ENCODE data around the gene OSBPL6. TPM values are rescaled to one million over a fixed set of nuclear protein-coding genes. Genes with fewer than 3 reads are reported as not detected.

The OSBPL6 gene
- total RNA-seq, 6 donors from 2014 or later, result 2.0 to 35.4 (median 5.1) TPM

- no peak overlapping the region for H3K27ac ChIP-seq
- peaks cover 0 to 6% (median 0%) of the 10 kb centered on the region in 4 donors for H3K9me3 ChIP-seq
- TF ChIP-seq, protein P1, sequence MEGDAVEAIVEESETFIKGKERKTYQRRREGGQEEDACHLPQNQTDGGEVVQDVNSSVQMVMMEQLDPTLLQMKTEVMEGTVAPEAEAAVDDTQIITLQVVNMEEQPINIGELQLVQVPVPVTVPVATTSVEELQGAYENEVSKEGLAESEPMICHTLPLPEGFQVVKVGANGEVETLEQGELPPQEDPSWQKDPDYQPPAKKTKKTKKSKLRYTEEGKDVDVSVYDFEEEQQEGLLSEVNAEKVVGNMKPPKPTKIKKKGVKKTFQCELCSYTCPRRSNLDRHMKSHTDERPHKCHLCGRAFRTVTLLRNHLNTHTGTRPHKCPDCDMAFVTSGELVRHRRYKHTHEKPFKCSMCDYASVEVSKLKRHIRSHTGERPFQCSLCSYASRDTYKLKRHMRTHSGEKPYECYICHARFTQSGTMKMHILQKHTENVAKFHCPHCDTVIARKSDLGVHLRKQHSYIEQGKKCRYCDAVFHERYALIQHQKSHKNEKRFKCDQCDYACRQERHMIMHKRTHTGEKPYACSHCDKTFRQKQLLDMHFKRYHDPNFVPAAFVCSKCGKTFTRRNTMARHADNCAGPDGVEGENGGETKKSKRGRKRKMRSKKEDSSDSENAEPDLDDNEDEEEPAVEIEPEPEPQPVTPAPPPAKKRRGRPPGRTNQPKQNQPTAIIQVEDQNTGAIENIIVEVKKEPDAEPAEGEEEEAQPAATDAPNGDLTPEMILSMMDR (IDR thresholded peaks at IDR 0.05), result no peak
- TF ChIP-seq POLR2A (IDR thresholded peaks at IDR 0.05) (no peak), EP300 (IDR thresholded peaks at IDR 0.05) (no peak), POLR2AphosphoS5 (IDR thresholded peaks at IDR 0.05) (no peak)
- H3K36me3 ChIP-seq, result peaks cover 0 to 35% (median 9%) of the 10 kb centered on the region in 4 donors
- ATAC-seq (ENCODE audit: low FRiP score in 2 of 2) (no peak), DNase-seq (no peak)
- 97 to 99% methylated on average over 4 of the region's 4 CpGs for WGBS, 2 donors
- no peak overlapping the region for H3K4me3 ChIP-seq
- H3K27me3 ChIP-seq, result no peaks in the 10 kb centered on the region
- H3K4me1 ChIP-seq, result no peaks in the 10 kb centered on the region
These were observed 231.0 kb downstream of the OSBPL6 start for GRCh38 chr2:178425255-178425827.

DNA sequence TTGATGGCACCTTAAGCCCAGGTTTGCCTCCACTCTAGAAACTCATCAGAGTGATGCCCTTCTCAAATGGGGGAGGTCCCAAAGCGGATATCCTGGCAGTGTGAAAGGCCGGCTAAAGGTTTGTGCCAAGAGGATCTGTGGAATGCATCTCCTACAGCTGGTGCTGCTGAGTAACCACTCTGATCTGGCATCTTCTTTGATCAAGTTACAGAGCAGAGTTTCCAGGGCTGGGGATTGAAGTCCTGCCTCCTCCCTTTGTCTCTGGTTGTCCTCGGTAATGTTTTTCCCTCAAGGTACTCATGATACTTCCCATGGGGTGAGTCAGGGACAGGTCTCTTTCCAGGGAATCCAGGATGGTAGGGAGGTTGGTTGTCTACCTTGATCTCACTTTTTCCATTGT, 232.1 kb downstream of the OSBPL6 start:
- no peak for ATAC-seq (ENCODE audit: low FRiP score in 2 of 2)
- Histone ChIP-seq H3K27me3 (no peaks in the 10 kb centered on the region), H3K9me3 (peaks cover 0 to 6% (median 0%) of the 10 kb centered on the region in 4 donors), H3K36me3 (peaks cover 0 to 45% (median 16%) of the 10 kb centered on the region in 4 donors), H3K27ac (no peak overlapping the region), H3K4me3 (no peak overlapping the region), H3K4me1 (no peaks in the 10 kb centered on the region)
- TF ChIP-seq POLR2A (IDR thresholded peaks at IDR 0.05) (no peak), EP300 (IDR thresholded peaks at IDR 0.05) (no peak), POLR2AphosphoS5 (IDR thresholded peaks at IDR 0.05) (no peak)
- TF ChIP-seq, protein P1 (IDR thresholded peaks at IDR 0.05), result no peak
- WGBS, 2 donors, result 93 to 94% methylated on average over 3 of the region's 3 CpGs
- DNase-seq, result no peak

DNA sequence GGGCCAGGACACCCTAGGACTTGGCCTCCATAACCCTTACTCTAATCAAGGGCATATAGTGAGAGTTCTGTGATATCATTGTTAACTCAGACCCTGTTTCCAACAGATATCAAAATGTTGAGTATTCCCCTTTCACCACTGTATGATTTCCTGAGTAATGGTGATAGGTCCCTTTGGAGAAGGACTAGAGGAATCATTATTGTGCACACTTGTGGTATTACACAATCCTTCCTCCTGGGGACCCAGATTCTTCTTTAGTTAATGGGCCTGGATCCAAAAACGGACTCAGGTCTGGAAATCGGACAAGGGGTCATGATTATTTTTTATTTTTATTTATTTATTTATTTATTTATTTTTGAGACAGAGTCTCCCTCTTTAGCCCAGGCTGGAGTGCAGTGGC, 233.1 kb downstream of the OSBPL6 start:
- TF ChIP-seq POLR2A (IDR thresholded peaks at IDR 0.05) (no peak), EP300 (IDR thresholded peaks at IDR 0.05) (no peak)
- H3K4me3 ChIP-seq, result no peak overlapping the region
- H3K4me1 ChIP-seq, result no peaks in the 10 kb centered on the region
- no peaks in the 10 kb centered on the region for H3K27me3 ChIP-seq
- peaks cover 0 to 56% (median 22%) of the 10 kb centered on the region in 4 donors for H3K36me3 ChIP-seq
- H3K9me3 ChIP-seq, result peaks cover 0 to 6% (median 0%) of the 10 kb centered on the region in 4 donors
- ATAC-seq (ENCODE audit: low FRiP score in 2 of 2), result no peak
- DNase-seq, result no peak
- no peak overlapping the region for H3K27ac ChIP-seq
- 92 to 95% methylated on average over 2 of the region's 2 CpGs for WGBS, 2 donors

DNA sequence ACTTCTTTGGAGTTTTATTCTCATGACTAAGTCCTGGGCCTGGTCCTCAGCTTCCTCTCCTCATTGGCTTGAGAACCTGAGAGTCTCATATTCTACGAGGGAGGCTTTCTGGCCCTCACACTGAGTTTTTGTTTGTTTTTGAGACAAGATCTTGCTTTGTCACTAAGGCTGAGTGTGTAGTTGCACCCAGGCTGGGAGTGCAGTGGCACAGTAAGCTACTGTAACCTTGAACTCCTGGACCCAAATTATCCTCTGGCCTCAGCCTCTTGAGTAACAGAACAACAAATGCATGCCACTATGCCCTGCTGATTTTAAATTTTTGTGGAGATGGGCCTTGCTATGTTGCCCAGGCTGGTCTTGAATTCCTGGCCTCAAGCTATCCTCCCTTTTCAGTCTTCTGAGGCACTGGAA, 234.1 kb downstream of the OSBPL6 start:
- Histone ChIP-seq H3K4me1 (no peaks in the 10 kb centered on the region), H3K9me3 (peaks cover 0 to 6% (median 0%) of the 10 kb centered on the region in 4 donors), H3K27me3 (no peaks in the 10 kb centered on the region), H3K4me3 (no peak overlapping the region), H3K27ac (no peak overlapping the region), H3K36me3 (peaks cover 0 to 66% (median 27%) of the 10 kb centered on the region in 4 donors)
- TF ChIP-seq POLR2A (IDR thresholded peaks at IDR 0.05), result no peak
- no peak for TF ChIP-seq EP300 (IDR thresholded peaks at IDR 0.05)
- no peak for TF ChIP-seq POLR2AphosphoS5 (IDR thresholded peaks at IDR 0.05)
- TF ChIP-seq, protein P1 (IDR thresholded peaks at IDR 0.05), result no peak
- no peak for ATAC-seq (ENCODE audit: low FRiP score in 2 of 2)
- no peak for DNase-seq
- WGBS, 2 donors, result 86 to 94% methylated on average over 1 of the region's 1 CpG

GRCh38 chr2:178429336-178429735, 235.0 kb downstream of the OSBPL6 start:
- Histone ChIP-seq H3K9me3 (peaks cover 0 to 6% (median 0%) of the 10 kb centered on the region in 4 donors), H3K36me3 (peaks cover 3 to 75% (median 35%) of the 10 kb centered on the region in 4 donors), H3K4me1 (no peaks in the 10 kb centered on the region), H3K27me3 (no peaks in the 10 kb centered on the region), H3K4me3 (no peak overlapping the region), H3K27ac (no peak overlapping the region)
- DNase-seq (no peak), ATAC-seq (ENCODE audit: low FRiP score in 2 of 2) (no peak)
- TF ChIP-seq POLR2A (IDR thresholded peaks at IDR 0.05) (no peak), EP300 (IDR thresholded peaks at IDR 0.05) (no peak), POLR2AphosphoS5 (IDR thresholded peaks at IDR 0.05) (no peak)
- TF ChIP-seq, protein P1 (IDR thresholded peaks at IDR 0.05), result no peak
